D721Med (cell line): ENCODE data around the gene SRRM2.

ENCODE experiments used
- DNase-seq: peaks from one replicate; pipeline ENCODE4 v3.0.0; 2011; ENCODE audit warnings: low spot score; ENCODE audit not compliant: insufficient read length
- FAIRE-seq: peaks from 2 replicates; lab custom pipeline; 2011; peaks lifted over from hg19 to GRCh38; lab: Jason Lieb, UNC
- TF ChIP-seq, protein P1 (sequence below): IDR thresholded peaks from 2 replicates; pipeline ENCODE4 v1.5.1; 2012; ENCODE audit warnings: mild to moderate bottlenecking, control low read depth; ENCODE audit not compliant: insufficient read depth; ENCODE audit errors: missing control alignments

Gene SRRM2

DNA sequence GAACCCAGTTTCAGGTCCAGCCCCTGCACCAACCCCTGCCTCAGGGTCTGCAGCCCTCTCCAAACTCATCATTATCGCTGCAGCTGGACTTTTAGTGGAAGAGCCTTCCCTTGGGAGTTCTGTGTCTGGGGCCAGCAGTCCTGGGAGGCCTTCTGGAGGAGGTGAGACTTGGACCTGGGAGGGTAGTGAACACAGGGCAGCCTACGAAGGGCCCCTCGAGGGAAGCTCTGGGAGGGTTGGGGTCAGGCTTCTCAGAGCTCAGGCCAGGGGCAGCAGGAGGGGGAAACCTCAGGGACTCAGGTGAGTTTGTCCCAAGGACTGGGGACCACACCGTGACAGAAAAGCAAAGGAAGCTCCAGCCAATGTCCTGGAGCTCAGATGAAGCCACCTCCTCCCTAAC lies 11.3 kb upstream of the SRRM2 start:
- TF ChIP-seq, protein P1, sequence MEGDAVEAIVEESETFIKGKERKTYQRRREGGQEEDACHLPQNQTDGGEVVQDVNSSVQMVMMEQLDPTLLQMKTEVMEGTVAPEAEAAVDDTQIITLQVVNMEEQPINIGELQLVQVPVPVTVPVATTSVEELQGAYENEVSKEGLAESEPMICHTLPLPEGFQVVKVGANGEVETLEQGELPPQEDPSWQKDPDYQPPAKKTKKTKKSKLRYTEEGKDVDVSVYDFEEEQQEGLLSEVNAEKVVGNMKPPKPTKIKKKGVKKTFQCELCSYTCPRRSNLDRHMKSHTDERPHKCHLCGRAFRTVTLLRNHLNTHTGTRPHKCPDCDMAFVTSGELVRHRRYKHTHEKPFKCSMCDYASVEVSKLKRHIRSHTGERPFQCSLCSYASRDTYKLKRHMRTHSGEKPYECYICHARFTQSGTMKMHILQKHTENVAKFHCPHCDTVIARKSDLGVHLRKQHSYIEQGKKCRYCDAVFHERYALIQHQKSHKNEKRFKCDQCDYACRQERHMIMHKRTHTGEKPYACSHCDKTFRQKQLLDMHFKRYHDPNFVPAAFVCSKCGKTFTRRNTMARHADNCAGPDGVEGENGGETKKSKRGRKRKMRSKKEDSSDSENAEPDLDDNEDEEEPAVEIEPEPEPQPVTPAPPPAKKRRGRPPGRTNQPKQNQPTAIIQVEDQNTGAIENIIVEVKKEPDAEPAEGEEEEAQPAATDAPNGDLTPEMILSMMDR, result no peak

DNA sequence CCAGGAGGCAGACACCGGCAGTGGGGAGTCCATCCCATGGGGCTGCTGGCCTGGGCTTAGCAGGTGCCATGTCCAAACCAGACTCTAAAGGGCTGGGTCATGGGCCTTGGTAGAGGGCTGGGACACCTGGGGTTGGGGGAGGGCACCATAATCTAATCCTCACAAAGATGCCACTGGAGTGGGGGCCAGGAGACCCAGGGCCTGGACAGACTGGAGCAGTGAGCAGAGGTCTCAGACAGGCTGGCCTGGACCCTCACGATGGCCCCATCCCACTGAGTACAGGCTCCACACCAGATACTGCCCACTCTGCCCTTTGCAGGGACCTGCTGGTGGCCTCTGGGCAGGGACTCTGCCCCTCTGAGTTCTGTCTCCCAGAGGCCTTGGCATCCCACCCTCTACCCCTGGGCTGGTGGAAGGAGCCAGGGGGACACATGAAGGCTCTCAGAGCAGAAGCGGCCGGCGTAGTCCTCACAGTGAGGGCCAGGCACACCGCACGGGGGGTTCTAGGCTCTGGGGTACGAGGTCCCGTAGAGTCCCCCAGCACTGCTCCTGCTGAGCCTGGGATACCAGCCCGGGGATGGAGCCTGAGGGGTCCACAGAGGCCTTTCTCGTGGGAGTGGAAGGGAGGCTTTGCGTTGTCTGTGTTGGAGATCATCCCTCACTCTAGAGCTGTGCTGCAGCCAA lies 10.0 kb upstream of the SRRM2 start:
- TF ChIP-seq, protein P1, result no peak
- FAIRE-seq (no peak), DNase-seq (no peak)

More for the DNA sequence above, 11.3 kb upstream of the SRRM2 start:
- no peak for FAIRE-seq
- no peak for DNase-seq

DNA sequence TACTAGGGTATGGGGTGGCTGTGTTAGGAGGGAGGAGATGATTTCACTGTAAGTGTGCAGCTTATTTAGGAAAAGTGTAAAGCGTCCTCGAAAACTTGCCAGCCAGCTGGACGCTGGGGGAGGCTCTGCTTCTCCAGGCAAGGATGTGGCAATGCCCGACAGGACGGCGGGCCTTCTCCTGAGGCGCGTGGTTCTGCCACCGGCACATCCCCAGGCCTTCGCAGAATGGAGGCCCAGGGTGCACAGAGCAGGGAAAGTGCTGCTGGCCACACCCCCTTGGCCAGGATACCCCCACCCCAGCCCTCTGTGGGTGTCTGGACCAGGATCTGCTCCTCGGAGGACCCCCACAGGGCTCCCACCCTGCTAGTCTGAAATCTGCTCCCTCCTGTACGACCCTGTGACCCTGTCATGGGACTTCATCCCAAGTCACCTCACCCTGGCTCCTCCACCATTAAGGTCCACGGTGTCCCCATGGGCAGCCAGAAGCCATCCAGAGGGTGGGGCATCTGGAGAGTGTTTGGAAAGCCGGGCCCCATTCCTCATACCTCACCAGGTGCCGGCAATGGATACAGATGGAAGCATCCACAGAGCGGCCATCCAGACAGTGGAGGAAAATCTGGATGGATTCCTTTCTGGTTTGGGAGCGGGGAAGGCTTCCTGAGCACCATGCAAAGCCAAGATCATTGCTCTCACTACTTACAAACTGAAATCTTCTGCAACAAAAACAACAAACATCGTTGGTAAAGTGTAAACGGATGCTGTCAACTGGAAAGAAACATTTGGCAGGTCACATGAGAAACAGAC lies 9.2 kb upstream of the SRRM2 start:
- FAIRE-seq, result no peak

DNA sequence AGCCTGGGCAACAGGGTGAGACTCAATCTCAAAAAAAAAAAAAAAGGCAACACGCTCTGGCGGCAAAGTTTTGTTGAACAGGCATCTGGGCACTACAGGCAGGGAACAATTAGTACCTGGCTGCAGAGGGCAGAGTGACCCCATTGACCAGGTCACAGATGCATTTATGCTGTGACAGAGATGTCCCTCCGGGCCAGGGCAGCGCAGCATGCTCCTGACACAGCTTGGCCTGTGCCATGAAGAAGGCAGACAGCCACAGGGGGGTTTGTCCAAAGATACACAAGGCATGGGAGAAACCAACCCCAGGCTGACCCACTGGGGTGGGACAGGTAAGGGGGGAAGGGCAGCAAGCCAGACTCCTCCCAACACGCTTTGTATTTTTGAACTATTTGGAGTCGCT lies 7.7 kb upstream of the SRRM2 start:
- DNase-seq (no peak), FAIRE-seq (no peak)
- TF ChIP-seq, protein P1, result no peak

More for the DNA sequence above, 9.2 kb upstream of the SRRM2 start:
- TF ChIP-seq, protein P1, result no peak
- DNase-seq, result no peak

DNA sequence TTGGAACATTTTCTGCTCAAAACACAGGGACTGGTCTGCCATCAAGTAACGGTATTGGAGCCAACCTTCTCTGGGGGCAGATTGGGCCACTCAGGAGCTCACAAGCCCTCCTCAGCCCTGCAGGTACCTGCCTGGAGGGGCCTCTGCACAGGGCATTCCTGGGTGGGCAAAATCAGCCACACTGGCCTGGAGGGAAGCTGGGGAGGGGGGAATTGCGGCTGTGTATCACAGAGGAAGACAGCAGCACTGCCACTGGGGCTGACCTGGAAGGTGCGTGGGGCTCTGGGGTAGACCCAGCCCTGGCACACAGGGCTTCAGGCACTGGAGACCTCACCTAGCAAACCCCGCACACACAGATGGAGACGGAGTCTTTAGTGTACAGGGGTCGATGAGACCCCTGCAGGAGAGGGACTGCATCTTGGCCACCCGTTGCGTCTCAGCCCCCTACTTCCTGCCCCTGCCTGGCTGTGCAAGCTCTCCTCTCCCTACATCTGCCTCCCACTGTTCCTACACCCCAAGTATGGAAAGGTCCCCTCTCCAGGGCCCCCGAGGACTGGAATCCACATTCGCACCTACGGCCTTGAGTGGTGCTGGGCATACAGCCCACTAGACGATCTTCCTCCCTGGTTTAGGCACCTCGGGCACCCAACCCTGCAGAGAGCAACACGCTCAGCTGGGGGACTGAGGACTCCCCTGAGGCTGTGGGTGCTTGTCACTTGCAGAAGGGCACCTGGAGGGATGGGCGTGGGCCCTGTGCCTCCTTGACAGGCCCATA lies 7.1 kb upstream of the SRRM2 start:
- TF ChIP-seq, protein P1, result no peak
- DNase-seq (no peak), FAIRE-seq (no peak)

DNA sequence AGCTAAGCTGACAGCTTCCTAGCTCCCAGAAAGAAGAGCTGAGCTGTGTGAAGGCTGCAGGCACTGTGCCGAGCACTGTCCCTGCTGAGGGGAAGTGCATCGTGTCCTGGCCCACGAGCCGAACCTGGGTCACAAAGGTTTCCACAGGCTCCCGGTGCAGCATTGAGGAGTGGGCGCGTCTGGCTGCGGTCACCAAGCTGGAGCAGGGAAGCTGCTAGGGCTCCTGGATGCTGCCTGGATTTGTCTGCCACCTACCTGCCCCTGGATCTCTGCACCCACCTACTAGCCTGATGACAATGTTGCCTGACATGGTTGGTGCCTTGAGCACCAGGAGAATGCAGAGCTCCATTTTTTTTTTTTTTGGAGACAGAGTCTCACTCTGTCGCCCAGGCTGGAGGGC lies 6.5 kb upstream of the SRRM2 start:
- TF ChIP-seq, protein P1, result no peak
- no peak for DNase-seq
- no peak for FAIRE-seq
